HG03097 (cell line): Measurements from ENCODE around the gene PRUNE2.
A peak's percentile ranks its signal among the peaks of the same experiment; 100 is the strongest.

Experiments
- ATAC-seq: cut with Tn5 transposase; IDR thresholded peaks from one replicate; pipeline ENCODE4 v1.9.1; 2021; ENCODE audit not compliant: unreplicated experiment, low FRiP score

The PRUNE2 gene

DNA sequence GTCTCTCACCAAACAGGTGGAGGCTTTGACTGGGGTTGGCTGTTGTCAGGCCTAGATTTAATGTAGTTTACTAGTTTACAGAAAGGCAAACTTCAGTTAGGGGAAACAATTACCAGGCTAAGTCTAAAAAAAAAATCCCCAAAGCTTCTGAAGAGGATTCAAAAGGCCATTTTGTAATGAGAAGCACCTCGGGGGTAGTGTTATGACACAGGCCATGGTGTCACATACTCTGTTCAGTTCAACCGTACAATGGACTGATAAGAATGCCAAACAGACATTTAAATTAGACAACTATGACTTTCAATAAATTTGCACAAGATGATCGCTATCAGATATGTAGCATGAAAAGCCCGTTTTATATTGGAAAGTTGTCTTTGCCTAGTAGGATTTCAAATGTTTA is 261.7 kb downstream of the PRUNE2 start:
- no peak for ATAC-seq

DNA sequence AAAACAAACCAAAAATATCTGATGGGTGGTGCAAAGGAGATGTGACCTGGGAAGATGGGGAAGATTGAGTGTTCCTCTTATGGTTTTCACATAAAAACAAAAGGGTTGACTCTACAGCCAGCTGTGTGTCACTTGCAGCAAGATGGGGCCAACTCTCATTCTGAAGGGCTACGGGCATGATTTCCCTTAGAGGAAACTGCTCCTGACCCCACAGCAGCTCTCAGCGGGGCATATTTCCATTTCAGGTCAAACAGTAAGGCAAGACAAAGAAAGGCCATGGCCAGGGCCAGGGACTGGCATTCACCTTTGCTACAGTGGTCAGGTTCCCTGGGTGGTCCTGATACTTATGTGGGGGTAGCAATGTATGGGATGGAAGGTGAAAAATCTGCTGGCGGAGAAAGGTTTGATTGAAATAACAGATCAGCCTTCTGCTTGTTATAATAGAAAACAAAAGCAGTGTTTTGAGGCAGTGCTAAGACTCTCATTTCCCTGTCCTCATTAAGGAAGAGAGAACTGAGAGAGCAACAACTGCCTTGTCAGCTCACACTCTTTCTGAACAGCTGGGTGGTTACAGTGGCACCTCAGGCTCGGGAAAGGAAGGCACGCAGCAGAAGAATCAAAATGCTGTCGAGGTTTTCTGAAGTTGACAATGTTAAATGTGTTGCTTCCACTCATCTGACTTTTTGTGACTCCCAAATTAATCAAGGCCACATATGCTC is 262.4 kb downstream of the PRUNE2 start:
- peak; percentile 89 for ATAC-seq

DNA sequence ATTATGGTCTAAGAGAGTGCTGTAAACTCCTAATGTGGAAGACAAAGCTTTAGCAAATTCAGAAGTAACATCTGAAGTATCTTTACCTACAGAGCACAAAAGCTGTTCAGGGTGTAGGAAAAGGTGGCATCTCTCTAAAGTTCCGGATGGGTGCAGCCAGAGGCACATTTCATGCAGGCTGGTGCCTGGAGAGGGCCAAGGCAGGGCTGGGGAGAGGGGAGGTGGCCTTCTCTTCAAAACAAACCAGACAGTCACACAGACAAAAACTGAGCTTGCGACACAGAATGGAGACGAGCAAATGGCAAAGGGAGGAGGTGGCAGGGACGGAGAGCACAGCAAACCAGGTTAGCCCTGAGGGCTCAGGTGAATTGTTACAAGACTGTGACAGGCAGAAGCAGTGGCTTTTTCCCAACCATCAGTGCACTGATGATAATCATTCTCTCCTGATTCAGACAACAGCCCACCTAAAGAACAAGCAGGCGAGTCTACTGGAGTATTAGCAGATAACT is 263.2 kb downstream of the PRUNE2 start:
- ATAC-seq: no peak

DNA sequence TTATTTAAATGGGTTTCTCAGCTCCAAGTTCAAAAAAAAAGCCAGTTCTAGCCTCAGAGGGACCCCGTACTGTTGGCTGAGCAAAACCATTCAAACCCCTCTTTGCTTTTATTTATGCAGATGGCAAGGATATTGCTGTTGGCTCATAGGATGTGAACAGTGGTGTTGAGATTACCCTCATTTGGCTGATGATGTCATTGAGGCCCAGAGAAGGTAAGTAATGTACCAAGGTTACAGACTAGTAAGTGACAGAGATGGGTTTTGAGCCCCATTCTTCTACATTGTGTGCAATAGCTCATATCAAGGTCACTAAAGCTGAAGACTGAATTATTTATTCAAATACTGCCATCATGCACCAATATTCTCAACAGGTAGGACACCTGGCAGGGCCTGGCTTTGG is 263.8 kb downstream of the PRUNE2 start:
- no peak for ATAC-seq

- no peak for ATAC-seq
Observed at GRCh38 chr9:76638001-76638400, 267.9 kb downstream of the PRUNE2 start.

GRCh38 chr9:76637416-76637815 is 268.5 kb downstream of the PRUNE2 start:
- no peak for ATAC-seq

DNA sequence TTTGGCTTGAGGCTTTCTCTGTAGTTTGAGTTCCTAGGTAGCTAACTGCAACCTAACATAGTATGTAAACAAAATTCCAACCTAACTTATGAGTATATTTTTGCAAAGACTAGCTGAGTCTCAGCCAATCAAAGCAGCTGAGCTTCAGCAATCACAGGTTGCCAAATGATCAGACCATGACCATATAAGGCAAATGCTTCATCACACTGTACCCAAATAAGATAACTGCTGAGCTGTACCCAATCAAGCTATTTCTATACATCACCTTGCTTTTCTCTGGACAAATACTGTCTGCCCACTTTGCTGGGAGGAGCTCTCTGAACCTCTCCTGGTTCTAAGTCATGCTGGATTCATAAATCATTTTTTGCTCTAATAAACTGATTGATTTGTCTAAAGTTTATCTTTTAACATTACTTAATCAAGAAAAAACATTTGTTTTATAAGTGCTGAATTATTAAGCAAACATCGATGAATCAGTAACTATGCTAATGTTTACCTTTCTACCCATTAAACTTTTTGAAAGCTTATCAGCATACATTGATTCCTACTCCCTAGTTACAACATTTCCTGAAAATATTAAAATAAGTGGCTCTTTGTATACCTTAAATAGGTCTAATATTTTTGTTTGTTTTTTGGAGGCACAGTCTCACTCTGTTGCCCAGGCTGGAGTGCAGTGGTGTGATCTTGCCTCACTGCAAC is 271.4 kb downstream of the PRUNE2 start:
- no peak for ATAC-seq

DNA sequence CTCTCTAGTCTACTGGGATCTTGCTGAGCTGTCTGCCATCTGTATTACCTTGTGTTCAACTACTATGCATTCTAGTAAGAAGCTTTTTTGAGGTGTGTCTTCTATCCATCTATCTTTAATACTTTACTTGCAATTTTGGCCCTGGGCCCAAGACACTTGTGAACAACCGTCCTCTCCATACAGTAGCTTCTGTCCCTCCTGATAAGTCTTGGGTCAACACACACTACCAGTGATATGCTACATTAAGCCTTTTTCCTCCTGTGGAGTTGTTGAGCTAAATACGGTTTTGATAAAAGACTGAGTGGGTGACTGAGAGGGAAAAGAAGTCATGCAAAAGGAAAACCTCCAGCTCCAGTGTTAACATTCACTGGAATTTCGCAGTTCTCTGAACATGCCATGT is 275.0 kb downstream of the PRUNE2 start:
- no peak for ATAC-seq

GRCh38 chr9:76629205-76629990 is 276.5 kb downstream of the PRUNE2 start:
- no peak for ATAC-seq

- no peak for ATAC-seq
Observed at GRCh38 chr9:76628155-76628554, 277.8 kb downstream of the PRUNE2 start.

GRCh38 chr9:76626980-76627379 is 278.9 kb downstream of the PRUNE2 start:
- ATAC-seq: no peak

- no peak for ATAC-seq
Observed at GRCh38 chr9:76626141-76626540, 279.8 kb downstream of the PRUNE2 start.

DNA sequence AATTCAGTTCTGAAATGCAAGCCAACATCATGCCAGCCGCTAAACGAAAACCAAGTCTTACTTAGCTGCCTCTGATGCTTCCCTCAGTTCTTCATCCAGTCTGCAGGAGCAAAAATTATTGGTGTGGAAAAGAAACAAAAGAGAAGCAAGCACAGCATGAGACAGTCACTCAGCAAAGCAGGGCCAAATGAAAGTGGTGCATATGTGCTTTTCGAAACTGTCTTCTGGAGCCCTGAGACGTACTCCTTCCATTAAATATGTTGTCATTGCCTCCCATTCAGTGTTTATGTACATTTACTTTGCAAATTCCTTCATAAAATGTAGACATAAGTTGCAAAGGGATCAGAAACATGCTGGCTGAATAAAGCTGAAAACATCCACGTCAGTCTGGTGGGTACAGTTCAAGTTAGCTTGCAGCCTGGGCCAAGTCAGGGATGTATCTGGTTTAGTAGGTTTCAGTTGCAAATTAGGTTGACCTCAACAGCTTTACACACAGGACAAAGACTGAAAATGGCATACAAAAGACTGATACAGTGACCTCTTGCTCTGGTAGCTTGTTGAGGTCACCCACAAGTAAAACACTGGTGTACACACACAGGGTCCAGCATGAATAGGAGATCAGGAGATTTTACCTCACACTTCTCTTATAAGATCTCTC is 281.4 kb downstream of the PRUNE2 start:
- ATAC-seq: peak; percentile 93

- ATAC-seq: no peak
Observed at GRCh38 chr9:76620996-76621395, 284.9 kb downstream of the PRUNE2 start.

DNA sequence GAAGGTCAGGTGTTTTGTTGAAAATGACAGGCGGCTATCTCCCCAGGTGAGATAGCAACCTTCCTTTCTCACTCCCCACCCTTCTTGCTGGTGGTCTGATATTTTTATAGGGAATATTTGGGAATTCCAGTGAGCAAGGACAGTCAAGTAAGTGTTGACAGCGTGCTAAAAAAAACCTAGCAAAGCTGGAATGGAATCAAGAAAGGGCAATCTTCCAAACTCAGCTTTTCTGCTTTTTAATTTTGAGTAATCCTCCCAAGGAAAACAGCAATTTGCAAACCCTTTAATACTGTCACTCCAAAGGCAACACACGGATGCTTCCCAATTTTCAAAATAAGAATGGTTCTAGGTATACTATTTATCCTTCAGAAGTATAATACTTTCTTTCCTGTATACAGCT is 285.3 kb downstream of the PRUNE2 start:
- ATAC-seq: no peak

DNA sequence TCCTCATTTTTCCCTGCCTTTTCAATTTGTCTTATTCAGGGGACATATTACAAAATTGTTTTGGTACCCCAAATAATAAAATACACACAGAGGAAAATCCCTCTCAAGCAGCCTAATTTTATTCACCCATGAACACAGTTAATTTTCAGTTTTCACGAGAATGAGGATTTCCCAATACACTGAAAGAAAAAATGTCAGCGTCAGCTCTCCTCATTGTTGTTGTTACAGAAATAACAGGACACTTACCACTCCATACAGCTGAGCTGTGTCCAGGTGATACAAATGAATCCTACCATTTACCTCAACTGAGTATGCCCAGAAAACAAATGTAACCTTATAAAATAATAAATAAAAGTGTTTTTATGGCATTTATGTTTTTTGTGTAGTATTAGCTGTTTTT is 286.3 kb downstream of the PRUNE2 start:
- no peak for ATAC-seq

DNA sequence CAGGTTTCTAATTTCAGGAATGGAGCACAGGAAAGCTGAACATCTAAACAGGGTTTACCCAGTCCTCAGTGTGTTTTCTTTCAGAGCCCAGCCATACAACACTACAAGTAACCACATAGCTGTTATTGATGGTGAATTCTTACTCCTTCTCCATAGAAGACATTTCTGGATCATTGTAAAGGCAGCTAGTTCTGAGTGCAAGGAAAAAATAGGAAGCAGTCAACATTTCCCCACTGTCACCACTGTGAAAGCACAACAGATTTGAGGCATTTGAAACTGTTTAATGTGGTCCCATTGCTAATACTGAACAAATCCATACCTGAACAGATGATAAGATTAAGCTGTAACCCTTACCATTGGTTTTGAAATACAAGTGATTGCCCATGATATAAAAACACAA is 286.7 kb downstream of the PRUNE2 start:
- ATAC-seq: no peak

- ATAC-seq: no peak
Observed at GRCh38 chr9:76618762-76619161, 287.2 kb downstream of the PRUNE2 start.

GRCh38 chr9:76617497-76618175 is 288.3 kb downstream of the PRUNE2 start:
- no peak for ATAC-seq

GRCh38 chr9:76616780-76617179 is 289.1 kb downstream of the PRUNE2 start:
- no peak for ATAC-seq
